ES-I3 (cell line): ENCODE results near the gene FASTK.
A peak's percentile ranks its signal among the peaks of the same experiment; 100 is the strongest.

Source experiments
- H3K36me3 ChIP-seq: 2 replicates; pipeline ENCODE4 v1.6.1; 2013; ENCODE audit warnings: mild to moderate bottlenecking, low read length, control low read depth, moderate library complexity; ENCODE audit not compliant: insufficient read depth
- H3K4me1 ChIP-seq: 2 replicates; pipeline ENCODE4 v1.6.1; 2013; ENCODE audit warnings: mild to moderate bottlenecking, control low read depth, low read length; ENCODE audit not compliant: insufficient read depth
- H3K9ac ChIP-seq: 2 replicates; pipeline ENCODE4 v1.6.1; 2013; ENCODE audit warnings: low read depth, mild to moderate bottlenecking, low read length, moderate library complexity
- H3K9me3 ChIP-seq: 2 replicates; pipeline ENCODE4 v1.6.1; 2013; ENCODE audit warnings: mild to moderate bottlenecking, low read length, moderate library complexity; ENCODE audit not compliant: control insufficient read depth, insufficient read depth

The FASTK gene, protein sequence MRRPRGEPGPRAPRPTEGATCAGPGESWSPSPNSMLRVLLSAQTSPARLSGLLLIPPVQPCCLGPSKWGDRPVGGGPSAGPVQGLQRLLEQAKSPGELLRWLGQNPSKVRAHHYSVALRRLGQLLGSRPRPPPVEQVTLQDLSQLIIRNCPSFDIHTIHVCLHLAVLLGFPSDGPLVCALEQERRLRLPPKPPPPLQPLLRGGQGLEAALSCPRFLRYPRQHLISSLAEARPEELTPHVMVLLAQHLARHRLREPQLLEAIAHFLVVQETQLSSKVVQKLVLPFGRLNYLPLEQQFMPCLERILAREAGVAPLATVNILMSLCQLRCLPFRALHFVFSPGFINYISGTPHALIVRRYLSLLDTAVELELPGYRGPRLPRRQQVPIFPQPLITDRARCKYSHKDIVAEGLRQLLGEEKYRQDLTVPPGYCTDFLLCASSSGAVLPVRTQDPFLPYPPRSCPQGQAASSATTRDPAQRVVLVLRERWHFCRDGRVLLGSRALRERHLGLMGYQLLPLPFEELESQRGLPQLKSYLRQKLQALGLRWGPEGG

DNA sequence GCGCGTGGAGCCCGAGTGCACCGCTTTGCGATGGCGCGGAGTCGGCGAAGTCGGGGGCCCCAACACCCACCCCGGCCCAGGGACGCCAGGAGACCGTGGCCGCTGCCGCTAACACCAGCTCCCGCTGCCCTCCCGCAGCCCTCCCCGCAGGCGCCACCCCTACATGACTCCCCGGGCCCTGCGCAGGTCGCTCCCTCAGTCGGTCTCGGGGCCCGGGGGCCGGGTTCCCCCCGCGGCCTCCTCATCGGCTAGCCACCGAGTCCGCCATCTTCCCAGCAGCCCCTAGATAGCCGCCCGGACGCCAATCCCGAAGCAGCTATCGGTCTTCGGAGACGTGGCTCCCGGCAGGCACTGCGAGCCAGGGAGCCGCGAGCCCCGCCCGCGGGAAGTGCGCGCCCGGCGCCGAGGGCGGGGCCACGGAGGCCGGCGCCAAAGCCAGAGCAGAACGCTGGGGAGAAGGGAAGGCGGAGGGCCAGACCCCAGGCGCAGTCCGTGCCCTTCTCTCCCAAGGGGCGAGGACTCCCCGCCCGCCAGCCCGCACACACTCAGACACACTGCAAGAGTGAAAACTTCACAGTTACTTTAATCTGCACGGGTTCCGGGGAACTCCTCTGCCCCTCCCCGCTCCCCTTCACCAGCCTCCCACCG, at the start of gene FASTK:
FASTK (minus strand) TSS at position 288 of the 648 bp plus-strand sequence; CDS start at position 245, 43 bp downstream.
- Histone ChIP-seq H3K36me3 (no peaks in the 10 kb centered on the region), H3K4me1 (peaks cover 25% of the 10 kb centered on the region)

DNA sequence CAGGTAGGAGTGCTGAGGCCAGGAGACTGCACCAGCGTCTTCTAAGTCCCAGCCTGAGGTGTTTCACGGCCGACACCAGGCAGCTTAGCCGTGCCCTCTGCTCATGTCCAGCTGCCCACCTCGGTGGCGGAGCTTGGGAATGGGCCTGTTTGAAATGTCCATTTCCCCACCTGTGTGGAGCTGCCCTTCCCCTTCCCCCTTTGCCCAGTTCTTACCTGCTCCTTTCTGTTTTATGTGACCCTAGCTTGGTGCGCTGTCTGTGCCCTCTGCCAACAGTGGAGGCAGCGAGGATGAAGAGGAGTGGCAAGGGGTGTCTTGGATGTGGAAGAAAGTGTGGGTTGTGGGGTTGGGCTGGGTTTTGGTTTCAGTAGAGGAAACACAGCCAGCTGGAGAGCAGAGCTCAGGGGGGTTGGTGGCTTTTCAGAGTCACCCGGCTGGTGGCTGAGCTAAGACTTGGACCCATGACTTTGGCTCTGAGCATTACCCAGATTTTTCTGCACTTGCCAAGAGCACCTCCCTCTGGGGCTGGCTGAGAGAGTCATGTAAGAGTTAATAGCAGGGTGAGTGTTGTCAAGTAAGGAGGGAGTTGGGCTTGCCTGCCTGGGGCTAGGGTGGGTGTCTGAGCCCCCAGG, 49.5 kb upstream of the FASTK start:
- Histone ChIP-seq H3K4me1 (peaks cover 6% of the 10 kb centered on the region), H3K9me3 (no peaks in the 10 kb centered on the region), H3K36me3 (no peaks in the 10 kb centered on the region), H3K9ac (no peak overlapping the region)

More for the DNA sequence above, at the start of gene FASTK:
- Histone ChIP-seq H3K9me3 (no peaks in the 10 kb centered on the region), H3K9ac (peak within 1 kb of the TSS; percentile 96)

DNA sequence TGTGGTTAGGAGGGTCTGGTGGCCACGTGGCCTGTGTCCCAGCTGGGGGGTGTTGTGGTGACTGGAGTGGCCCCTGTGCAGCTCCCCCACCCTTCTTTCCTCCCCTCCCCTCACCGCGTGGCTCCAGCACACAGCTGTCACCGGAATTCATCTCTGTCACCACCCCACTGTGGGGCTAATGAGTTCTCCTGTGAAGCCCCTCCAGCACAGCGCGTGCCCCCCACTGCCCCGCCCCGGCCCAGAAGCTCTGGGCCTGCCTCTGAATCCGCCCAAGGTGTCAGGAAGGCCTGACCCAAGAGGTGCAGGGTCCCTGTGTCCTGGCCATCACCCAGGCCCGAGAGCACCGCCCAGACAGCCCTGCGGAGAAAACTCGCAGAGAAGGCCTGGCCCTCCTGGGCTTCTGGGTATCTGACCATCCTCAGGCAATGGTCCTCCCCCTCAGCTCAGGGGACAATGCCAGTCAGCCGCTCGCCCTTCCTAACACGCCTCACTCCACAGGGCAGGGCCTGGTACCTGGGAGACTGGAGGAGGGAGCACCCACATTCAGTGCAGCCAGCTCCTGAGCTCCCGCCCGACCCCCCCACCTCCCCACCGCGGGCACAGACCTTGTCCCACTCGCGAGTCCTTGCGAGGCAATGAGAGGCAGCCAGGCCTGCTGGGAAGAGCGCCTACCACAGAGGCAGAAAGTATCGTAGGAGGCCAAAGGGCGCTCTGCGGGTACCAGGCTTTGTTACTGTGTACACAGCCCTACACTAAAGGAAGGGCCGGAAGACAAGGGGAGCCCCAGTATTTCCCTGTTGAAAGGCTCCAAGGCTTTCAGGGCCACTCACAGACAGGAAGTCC, 48.7 kb upstream of the FASTK start:
- Histone ChIP-seq H3K36me3 (no peaks in the 10 kb centered on the region), H3K9ac (no peak overlapping the region), H3K9me3 (no peaks in the 10 kb centered on the region), H3K4me1 (peaks cover 6% of the 10 kb centered on the region)

DNA sequence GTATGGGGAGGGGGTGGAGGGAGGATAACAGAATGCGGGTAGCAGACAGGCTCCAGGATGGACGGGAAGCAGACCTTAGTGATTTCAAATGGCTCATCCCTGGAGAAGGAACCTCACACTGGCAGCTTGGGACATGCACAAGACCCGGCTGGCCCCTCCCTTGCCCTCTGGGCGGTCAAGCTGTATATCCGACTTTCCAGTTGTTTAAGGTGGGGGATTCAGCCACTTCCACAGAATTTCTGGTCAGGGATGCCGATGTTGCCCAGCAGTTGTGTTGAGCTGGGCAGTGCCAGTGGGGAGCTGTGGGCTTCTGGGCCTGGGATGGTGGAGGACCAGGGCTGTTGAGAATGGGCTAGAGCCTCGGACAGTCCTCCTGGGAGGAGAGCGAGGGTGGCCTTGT, 48.1 kb upstream of the FASTK start:
- no peaks in the 10 kb centered on the region for H3K36me3 ChIP-seq
- peaks cover 6% of the 10 kb centered on the region for H3K4me1 ChIP-seq
- no peak overlapping the region for H3K9ac ChIP-seq
- no peaks in the 10 kb centered on the region for H3K9me3 ChIP-seq

DNA sequence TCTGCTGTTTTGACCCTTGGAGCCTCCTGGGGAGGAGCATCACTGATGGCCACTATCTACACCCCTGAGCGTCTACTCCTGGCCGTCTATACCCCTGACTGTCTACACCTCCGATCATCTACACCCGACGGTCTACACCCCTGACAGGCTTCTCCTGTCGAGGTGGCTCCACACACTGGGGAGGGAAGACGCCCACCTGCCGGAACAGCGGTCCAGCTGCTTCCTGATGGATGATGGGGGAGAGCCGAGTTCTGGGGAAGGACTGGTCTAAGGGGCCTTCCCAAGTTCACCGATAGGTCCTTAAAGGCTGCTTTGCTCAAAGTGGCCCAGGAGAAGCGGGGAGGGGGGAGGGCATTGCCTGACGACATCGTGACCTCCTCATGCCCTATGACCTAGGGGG, 47.5 kb upstream of the FASTK start:
- H3K9ac ChIP-seq = no peak overlapping the region
- peaks cover 6% of the 10 kb centered on the region for H3K4me1 ChIP-seq
- H3K9me3 ChIP-seq = no peaks in the 10 kb centered on the region
- H3K36me3 ChIP-seq = no peaks in the 10 kb centered on the region

DNA sequence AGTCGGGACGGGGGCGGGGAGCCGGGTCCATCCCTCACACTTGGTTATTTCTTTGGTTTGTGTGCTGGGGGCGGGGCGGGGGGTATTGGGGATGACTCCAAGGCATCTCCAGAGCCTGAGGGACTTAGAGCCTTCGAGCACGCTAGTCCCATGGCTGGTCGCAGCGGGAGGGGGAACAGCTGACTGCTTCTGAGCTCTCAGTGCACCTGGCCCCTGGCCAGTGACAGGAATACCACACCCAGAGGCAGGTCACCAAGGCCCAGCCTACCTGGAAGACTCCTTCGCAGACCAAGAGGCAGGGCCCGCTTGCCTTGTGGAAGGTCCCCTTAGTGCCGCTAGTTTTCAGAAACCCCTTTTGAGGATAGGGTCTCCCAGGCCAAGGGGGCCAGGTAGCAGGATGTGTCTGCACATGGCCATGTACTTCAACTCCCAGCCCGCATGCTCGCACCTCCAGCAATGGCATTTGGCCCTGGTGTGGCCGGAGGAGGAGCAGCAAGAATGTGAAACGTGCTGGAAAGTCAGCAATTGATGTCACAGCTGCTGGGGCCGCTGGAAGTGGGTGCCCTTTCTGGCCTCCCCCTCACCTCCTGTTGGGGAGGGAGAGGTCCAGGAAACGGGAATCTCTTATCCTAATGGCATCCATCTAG, 46.0 kb upstream of the FASTK start:
- peaks cover 6% of the 10 kb centered on the region for H3K4me1 ChIP-seq
- peak overlapping the region; percentile 55; the same call in 1 of the 2 replicates for H3K9ac ChIP-seq
- no peaks in the 10 kb centered on the region for H3K36me3 ChIP-seq
- H3K9me3 ChIP-seq = no peaks in the 10 kb centered on the region

DNA sequence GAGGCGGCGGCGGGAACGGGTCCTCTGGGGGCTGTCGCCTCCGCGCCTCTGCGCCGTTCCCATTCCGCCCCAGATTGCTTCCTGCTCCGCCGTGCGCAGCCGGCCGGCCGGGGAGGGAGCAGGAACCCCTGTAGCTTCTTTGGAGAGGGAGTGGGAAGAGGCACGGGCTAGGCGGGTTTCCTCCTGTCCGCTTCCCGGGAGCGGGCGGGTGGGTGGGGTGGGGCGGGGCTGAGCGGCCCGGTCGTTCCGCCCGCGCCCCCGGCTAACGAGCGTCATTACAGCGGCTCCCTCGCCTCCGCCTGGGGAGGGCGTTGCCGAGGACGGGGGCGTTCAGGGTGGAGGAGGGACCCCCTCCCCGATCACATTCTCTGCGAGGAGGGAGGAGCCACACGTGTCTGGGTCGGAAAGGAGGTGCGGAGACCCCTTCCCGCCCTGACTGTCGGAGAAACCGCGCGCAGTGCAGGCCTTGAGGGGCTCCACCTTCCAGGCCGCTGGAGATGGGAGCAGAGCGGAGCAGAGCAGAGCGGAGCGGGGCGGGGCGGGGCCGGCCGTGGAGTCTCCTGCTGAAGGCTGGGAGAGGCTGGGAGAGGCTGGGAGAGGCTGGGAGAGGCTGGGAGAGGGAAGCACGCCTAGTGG, 45.4 kb upstream of the FASTK start:
- Histone ChIP-seq H3K9me3 (no peaks in the 10 kb centered on the region), H3K9ac (peak overlapping the region; percentile 55; the same call in 1 of the 2 replicates), H3K4me1 (peaks cover 6% of the 10 kb centered on the region), H3K36me3 (no peaks in the 10 kb centered on the region)

DNA sequence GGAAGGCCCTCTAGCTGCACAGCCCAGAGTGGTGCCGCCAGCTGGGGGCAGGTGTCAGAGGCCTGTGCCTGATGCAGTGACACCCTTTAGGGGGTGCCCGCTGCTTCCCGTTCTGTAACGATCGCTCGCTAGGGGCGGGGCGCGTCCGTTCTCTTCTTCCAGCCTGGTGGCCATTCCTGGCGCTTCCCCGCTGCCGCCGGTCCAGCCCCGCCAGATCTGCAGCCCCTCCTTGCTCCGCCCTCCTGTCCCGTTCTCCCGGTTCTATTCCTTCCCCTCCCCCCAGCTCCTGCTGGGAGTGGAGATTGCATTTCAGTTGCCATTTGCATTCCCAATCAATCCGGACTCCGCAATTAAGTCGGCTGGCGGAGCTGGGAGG, 44.8 kb upstream of the FASTK start:
- H3K4me1 ChIP-seq = peaks cover 6% of the 10 kb centered on the region
- H3K36me3 ChIP-seq = no peaks in the 10 kb centered on the region
- H3K9me3 ChIP-seq = no peaks in the 10 kb centered on the region
- peak overlapping the region; percentile 55; the same call in 1 of the 2 replicates for H3K9ac ChIP-seq

DNA sequence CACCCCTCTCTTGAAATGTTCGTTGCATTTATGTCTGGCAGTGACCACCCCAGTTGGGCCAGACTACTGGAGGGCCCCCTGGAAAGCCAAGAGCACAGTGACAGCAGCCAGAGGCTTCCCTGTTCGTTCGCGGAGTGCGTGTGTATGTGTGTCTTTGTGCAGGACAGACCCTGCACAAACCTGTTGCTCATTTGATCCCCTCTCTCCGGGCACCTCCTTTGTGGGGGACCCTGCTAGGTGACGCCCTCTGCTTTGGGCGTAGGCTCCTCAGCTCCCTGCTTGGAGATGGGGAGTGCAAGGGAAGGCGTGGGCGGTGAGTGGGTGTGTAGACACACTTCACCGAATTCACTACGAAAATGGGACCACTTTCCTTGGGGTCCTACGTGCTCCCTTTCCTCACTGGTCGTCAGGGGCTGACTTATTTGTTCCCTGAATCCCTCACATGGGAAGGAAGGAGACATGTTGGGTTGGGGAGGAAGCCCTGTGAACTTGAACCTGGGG, 44.3 kb upstream of the FASTK start:
- Histone ChIP-seq H3K36me3 (no peaks in the 10 kb centered on the region), H3K9me3 (no peaks in the 10 kb centered on the region), H3K9ac (no peak overlapping the region; the same call in 1 of the 2 replicates), H3K4me1 (peaks cover 6% of the 10 kb centered on the region)

DNA sequence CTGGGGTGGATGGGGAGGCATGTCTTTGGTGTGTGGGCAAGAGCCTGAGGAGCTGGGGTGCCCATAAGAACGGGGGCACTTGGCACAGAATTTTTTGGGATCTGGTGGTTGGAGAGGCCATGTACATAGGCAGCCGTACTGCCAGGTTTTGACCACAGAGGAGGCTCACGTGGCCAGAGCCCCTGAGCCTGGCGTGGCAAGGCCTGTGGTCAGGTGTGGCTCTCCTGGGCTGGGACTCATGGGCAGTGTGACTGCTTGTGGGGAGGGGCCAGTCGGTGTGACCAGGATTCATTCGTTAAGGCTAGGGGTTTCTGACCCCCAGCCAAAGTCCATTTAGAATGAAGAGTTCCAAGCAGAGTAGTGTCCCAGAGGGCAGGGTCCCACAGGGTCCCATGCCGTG, 43.9 kb upstream of the FASTK start:
- Histone ChIP-seq H3K9ac (no peak overlapping the region), H3K36me3 (no peaks in the 10 kb centered on the region), H3K4me1 (peaks cover 6% of the 10 kb centered on the region), H3K9me3 (no peaks in the 10 kb centered on the region)

DNA sequence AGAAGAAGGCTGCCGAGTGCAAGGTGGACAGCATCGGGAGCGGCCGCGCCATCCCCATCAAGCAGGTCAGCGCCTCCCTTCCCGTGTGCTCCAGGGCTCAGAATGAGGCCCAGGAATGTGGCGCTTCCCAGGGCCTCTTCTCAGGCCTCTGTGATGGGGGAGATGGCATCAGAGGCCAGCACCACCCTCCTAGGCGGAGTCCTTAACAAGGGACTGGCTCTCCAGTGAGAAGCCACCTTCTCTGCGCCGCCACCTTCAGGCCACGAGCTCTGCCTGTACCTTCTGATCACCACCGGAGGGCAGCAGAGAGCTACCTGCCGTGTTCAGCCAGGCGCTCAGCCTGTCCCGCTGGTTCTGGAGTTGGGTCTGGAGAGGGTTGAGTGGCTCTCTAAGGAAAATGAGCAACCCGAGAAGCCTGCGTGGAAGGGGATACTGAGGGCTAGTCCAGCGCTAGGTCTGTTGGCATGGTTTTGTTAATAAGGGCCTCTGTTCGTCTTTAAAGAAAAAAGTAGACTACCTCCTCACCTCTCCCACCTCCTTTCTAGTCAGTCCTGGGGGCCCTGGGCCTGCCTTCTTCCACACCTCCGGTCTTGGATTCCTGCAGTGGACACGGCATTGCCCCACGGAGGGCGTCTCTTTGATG, 43.3 kb upstream of the FASTK start:
- H3K36me3 ChIP-seq = no peaks in the 10 kb centered on the region
- H3K4me1 ChIP-seq = peaks cover 6% of the 10 kb centered on the region
- no peak overlapping the region for H3K9ac ChIP-seq
- no peaks in the 10 kb centered on the region for H3K9me3 ChIP-seq

DNA sequence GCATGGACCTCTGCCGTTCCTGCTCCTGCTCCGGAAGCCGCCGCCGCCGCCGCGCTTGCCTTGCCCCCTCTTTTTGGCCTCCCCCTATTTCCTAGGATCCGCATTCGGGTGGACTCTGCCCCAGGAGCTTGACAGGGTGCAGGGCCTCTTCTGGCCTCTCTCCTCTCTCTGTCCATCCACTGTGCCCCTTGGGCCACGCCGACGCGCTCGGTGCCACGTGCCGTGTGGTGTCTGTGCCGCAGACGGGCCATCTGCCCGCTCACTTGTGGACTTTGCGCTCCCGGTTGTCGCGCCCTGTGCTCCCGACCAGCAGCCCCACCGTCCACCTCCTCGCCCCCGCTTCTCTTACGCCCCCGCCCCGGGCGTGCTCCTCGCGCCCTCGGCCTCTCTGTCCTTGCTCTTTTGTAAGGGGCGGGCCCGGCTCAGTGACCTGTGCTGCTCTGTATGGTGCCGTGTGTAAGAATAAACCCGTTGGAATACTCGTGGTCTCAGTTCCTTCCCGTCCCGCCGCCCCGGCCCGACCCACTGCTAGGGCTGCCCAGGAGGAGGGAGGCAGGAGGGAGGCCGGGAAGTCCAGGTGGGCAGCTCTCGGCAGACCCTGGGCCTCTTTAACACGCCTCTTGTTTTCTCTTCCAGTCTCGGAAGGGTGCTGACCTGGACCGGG, 42.7 kb upstream of the FASTK start:
- H3K36me3 ChIP-seq = no peaks in the 10 kb centered on the region
- peaks cover 6% of the 10 kb centered on the region for H3K4me1 ChIP-seq
- H3K9ac ChIP-seq = no peak overlapping the region
- H3K9me3 ChIP-seq = no peaks in the 10 kb centered on the region
